ENCODE data around the gene GRID2. TPM values are rescaled to one million over a fixed set of nuclear protein-coding genes. Genes with fewer than 3 reads are reported as not detected.

The GRID2 gene
- polyA plus RNA-seq, 1 of the 3 experiments (the other 2 are of a cell fraction), result not detected

DNA sequence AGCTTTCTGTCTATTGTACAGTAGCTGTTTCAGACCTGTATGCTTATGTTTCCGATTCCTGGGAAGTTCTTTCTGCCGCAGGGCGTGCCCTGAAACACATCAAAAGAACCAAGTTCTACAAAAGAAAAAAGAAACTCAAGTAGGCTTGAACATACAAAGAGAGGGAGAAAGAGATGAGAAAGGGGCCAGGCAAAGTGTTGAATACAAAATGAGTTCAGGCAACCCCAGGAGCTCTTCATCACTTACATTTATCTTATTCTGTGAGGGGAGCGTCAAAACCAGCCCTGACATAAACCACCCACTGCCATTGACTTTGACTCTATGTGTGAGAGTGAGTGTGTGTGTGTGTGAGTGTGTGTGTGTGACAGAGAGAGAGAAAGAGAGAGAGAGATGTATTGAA is 1498.3 kb downstream of the GRID2 start:
- TF ChIP-seq NRF1 (IDR thresholded peaks at IDR 0.05; ENCODE audit: low read depth, low read length) (no peak), MXI1 (IDR thresholded peaks at IDR 0.05; ENCODE audit: low read depth, low read length) (no peak), TAF1 (IDR thresholded peaks at IDR 0.05; ENCODE audit: borderline replicate concordance, low read depth, low read length) (no peak)
- TF ChIP-seq, protein P1, sequence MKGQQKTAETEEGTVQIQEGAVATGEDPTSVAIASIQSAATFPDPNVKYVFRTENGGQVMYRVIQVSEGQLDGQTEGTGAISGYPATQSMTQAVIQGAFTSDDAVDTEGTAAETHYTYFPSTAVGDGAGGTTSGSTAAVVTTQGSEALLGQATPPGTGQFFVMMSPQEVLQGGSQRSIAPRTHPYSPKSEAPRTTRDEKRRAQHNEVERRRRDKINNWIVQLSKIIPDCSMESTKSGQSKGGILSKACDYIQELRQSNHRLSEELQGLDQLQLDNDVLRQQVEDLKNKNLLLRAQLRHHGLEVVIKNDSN (IDR thresholded peaks at IDR 0.05; ENCODE audit: borderline replicate concordance, low read depth), result no peak
- POLR2A ChIA-PET, result no interaction called here

DNA sequence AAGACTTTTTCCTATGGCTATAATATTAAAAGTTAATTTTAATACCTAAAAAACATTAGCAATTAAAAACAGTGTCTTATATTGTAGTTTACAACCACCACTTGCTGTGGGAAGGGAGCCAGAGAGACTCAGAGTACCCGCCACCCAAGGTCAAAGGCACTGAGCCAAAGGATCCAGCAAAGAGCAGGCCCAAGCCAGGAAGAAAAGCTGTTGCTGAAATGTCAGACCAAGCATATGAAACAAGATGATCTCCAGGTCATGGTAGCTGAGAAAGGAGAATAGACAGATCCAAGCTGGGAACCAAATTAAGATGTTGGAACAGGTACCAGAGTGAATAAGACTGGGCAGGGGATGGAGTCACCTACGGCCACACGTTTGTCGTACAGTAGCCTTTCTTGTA is 1506.0 kb downstream of the GRID2 start:
- no peaks in the 10 kb centered on the region for H3K36me3 ChIP-seq (replicated peaks in 1 of 2; ENCODE audit: control insufficient read depth in 1 of 2, insufficient read depth in 2 of 2, low read length in 1 of 2)
- no peak for DNase-seq
- no peak overlapping the region for H3K4me3 ChIP-seq (ENCODE audit: low read depth in 2 of 2, low read length in 1 of 2)
- H4K20me1 ChIP-seq (ENCODE audit: insufficient read depth), result no peaks in the 10 kb centered on the region
- no peaks in the 10 kb centered on the region for H3K4me1 ChIP-seq (ENCODE audit: control insufficient read depth in 1 of 2, insufficient read depth in 2 of 2, low read depth in 1 of 2, low read length in 1 of 2)
- TF ChIP-seq FOXJ3 (CRISPR knock-in tag; IDR thresholded peaks at IDR 0.05) (no peak), TCF12 (IDR thresholded peaks at IDR 0.05) (no peak), POLR2AphosphoS5 (IDR thresholded peaks at IDR 0.05; ENCODE audit: low read depth, low read length) (no peak), RAD21 (IDR thresholded peaks at IDR 0.05; ENCODE audit: low read length) (no peak)
- no peak overlapping the region for H3K27ac ChIP-seq (ENCODE audit: low read depth in 2 of 2, low read length in 1 of 2)
- H3F3A ChIP-seq (replicated peaks; ENCODE audit: insufficient read depth), result no peaks in the 10 kb centered on the region
- H3K79me2 ChIP-seq (ENCODE audit: insufficient read depth), result no peaks in the 10 kb centered on the region
- ChIA-PET CTCF (interaction anchor here (1.7 kb wide), 1 partner anchor 19 kb away, joined by 12 read pairs; no protein-coding TSS in a partner anchor), POLR2A (no interaction called here)
- WGBS (ENCODE audit: low lambda C conversion rate), result 64% methylated on average over 4 of the region's 4 CpGs
- no peaks in the 10 kb centered on the region for H3K9me2 ChIP-seq
- no peak overlapping the region for H3K9ac ChIP-seq
- no peaks in the 10 kb centered on the region for H3K9me3 ChIP-seq
- H2AFZ ChIP-seq (ENCODE audit: low read depth), result no peak overlapping the region
- no peaks in the 10 kb centered on the region for H3K27me3 ChIP-seq (ENCODE audit: insufficient read depth)
- no peak overlapping the region for H3K4me2 ChIP-seq

More for the DNA sequence above, 1498.3 kb downstream of the GRID2 start:
- H2AFZ ChIP-seq (ENCODE audit: low read depth), result no peak overlapping the region
- no peak overlapping the region for H3K27ac ChIP-seq (ENCODE audit: low read depth in 2 of 2, low read length in 1 of 2)
- 60% methylated on average over 4 of the region's 4 CpGs for WGBS (ENCODE audit: low lambda C conversion rate)
- no peak overlapping the region for H3K4me2 ChIP-seq
- no peak for DNase-seq
- no peaks in the 10 kb centered on the region for H3K4me1 ChIP-seq (ENCODE audit: control insufficient read depth in 1 of 2, insufficient read depth in 2 of 2, low read depth in 1 of 2, low read length in 1 of 2)
- H3K9ac ChIP-seq, result no peak overlapping the region
- no peak overlapping the region for H3K4me3 ChIP-seq (ENCODE audit: low read depth in 2 of 2, low read length in 1 of 2)
- no peaks in the 10 kb centered on the region for H3K27me3 ChIP-seq (ENCODE audit: insufficient read depth)
- H3K9me2 ChIP-seq, result no peaks in the 10 kb centered on the region
- no peaks in the 10 kb centered on the region for H4K20me1 ChIP-seq (ENCODE audit: insufficient read depth)
- CTCF ChIA-PET, result interaction anchor here (0.6 to 3.5 kb wide), 4 partner anchors 11 to 804 kb away, joined by 3 to 16 read pairs (median 9); no protein-coding TSS in a partner anchor
- no peaks in the 10 kb centered on the region for H3K36me3 ChIP-seq (replicated peaks in 1 of 2; ENCODE audit: control insufficient read depth in 1 of 2, insufficient read depth in 2 of 2, low read length in 1 of 2)
- no peaks in the 10 kb centered on the region for H3K79me2 ChIP-seq (ENCODE audit: insufficient read depth)
- no peaks in the 10 kb centered on the region for H3F3A ChIP-seq (replicated peaks; ENCODE audit: insufficient read depth)
- no peaks in the 10 kb centered on the region for H3K9me3 ChIP-seq

DNA sequence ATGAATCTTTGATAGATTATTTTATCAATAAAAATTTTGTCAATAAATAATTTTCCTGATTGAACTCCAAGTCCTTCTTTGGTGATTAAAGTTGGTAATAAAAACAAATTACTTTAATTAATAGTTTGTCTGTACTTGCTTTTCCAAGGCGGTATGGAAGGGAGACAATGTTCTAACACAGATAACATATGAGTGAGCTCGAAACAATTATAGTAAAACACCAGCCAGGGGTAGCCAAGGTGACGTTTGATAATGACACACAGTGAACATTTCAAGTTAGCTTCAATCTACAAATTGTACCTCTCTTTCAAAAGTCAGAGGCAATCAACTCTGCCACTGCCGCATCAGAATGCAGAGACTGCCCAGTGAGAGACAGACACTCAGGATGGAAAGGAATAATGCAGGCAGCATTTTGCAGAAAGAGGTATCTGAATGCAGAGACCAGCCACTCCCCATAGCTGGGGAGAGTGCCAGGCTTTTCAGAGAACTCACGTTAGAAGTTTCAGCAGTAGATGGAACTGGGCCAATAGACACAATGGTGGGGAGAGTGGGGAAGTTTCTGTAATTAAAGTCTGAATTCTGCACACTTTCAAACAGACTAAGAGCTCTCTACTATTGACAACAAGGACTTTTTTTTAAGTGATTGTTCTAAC is 1506.7 kb downstream of the GRID2 start:
- Histone ChIP-seq H3K9ac (no peak overlapping the region), H3K4me3 (ENCODE audit: low read depth in 2 of 2, low read length in 1 of 2) (no peak overlapping the region), H3K9me2 (no peaks in the 10 kb centered on the region), H3K4me1 (ENCODE audit: control insufficient read depth in 1 of 2, insufficient read depth in 2 of 2, low read depth in 1 of 2, low read length in 1 of 2) (no peaks in the 10 kb centered on the region), H3K36me3 (replicated peaks in 1 of 2; ENCODE audit: control insufficient read depth in 1 of 2, insufficient read depth in 2 of 2, low read length in 1 of 2) (no peaks in the 10 kb centered on the region), H3K27ac (ENCODE audit: low read depth in 2 of 2, low read length in 1 of 2) (no peak overlapping the region), H3K79me2 (ENCODE audit: insufficient read depth) (no peaks in the 10 kb centered on the region), H4K20me1 (ENCODE audit: insufficient read depth) (no peaks in the 10 kb centered on the region), H3K4me2 (no peak overlapping the region), H3K27me3 (ENCODE audit: insufficient read depth) (no peaks in the 10 kb centered on the region), H3F3A (replicated peaks; ENCODE audit: insufficient read depth) (no peaks in the 10 kb centered on the region), H3K9me3 (no peaks in the 10 kb centered on the region), H2AFZ (ENCODE audit: low read depth) (no peak overlapping the region)
- ChIA-PET CTCF (interaction anchor here (1.4 to 1.7 kb wide), 3 partner anchors 16 to 316 kb away, joined by 3 to 12 read pairs (median 5); no protein-coding TSS in a partner anchor), POLR2A (no interaction called here)
- WGBS (ENCODE audit: low lambda C conversion rate), result 35% methylated on average over 5 of the region's 5 CpGs
- no peak for TF ChIP-seq NFIC (IDR thresholded peaks at IDR 0.05; ENCODE audit: borderline replicate concordance)
- TF ChIP-seq, protein P2, sequence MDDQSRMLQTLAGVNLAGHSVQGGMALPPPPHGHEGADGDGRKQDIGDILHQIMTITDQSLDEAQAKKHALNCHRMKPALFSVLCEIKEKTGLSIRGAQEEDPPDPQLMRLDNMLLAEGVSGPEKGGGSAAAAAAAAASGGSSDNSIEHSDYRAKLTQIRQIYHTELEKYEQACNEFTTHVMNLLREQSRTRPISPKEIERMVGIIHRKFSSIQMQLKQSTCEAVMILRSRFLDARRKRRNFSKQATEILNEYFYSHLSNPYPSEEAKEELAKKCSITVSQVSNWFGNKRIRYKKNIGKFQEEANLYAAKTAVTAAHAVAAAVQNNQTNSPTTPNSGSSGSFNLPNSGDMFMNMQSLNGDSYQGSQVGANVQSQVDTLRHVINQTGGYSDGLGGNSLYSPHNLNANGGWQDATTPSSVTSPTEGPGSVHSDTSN (IDR thresholded peaks at IDR 0.05), result no peak
- DNase-seq, result no peak

Data from SK-N-SH (cell line).